ENCODE data around the gene SPPL3.

Gene SPPL3

DNA sequence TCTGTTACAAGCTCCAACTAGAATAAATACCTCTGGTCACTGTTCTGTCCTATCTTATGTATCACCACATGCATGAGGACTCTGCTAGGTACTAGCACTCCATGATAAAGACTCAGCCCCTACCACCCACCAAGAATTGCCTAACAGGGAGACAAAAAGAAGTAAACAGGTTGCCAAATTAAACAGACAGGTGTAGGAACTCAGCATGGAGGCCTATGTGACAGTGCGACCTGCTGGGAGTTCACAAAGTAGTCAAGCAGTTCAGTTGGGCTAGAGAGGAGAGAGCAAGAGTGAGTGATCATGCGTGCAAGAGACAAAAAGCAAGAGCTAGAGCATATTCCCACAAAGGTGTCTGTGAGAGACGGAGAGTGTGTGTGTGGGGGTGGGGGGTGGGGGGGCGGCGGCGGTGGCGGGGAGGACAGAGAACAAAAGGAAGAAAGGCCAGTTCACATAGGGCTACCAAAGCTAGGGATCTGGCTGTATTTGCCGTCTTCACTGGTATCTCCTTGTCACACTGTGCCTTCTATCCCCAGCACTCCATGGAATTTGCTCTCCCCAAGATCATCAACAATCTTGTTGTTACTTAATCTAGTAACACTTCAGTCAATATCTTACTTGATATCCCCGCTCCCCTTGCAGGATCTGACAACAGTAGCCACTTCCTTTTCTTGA is 81.2 kb downstream of the SPPL3 start:
- peak overlapping the region; percentile 32 for H3K27ac ChIP-seq
- TF ChIP-seq CTCF (IDR thresholded peaks at IDR 0.05), result no peak
- H3K4me3 ChIP-seq (ENCODE audit: low read depth in 1 of 2, low read length in 1 of 2), result no peak overlapping the region
- peaks cover 25 to 33% of the 10 kb centered on the region in 2 experiments for H3K4me1 ChIP-seq (ENCODE audit: control insufficient read depth in 1 of 2, insufficient read depth in 1 of 2, low read depth in 1 of 2, low read length in 1 of 2)
- no peaks in the 10 kb centered on the region for H3K9me3 ChIP-seq
- H3K27me3 ChIP-seq, result no peaks in the 10 kb centered on the region
- H3K36me3 ChIP-seq, result no peaks in the 10 kb centered on the region

- Histone ChIP-seq H3K36me3 (no peaks in the 10 kb centered on the region), H3K4me1 (ENCODE audit: control insufficient read depth in 1 of 2, insufficient read depth in 1 of 2, low read depth in 1 of 2, low read length in 1 of 2) (peaks cover 25 to 33% of the 10 kb centered on the region in 2 experiments), H3K27ac (peak overlapping the region; percentile 25), H3K27me3 (no peaks in the 10 kb centered on the region), H3K4me3 (ENCODE audit: low read depth in 1 of 2, low read length in 1 of 2) (no peak overlapping the region), H3K9me3 (no peaks in the 10 kb centered on the region)
- TF ChIP-seq CTCF (IDR thresholded peaks at IDR 0.05), result no peak
These were observed 82.3 kb downstream of the SPPL3 start for GRCh38 chr12:120821878-120822277.

- H3K27me3 ChIP-seq, result no peaks in the 10 kb centered on the region
- peaks cover 25 to 38% of the 10 kb centered on the region in 2 experiments for H3K4me1 ChIP-seq (ENCODE audit: control insufficient read depth in 1 of 2, insufficient read depth in 1 of 2, low read depth in 1 of 2, low read length in 1 of 2)
- no peak for TF ChIP-seq CTCF (IDR thresholded peaks at IDR 0.05)
- peak overlapping the region; percentile 25 for H3K27ac ChIP-seq
- no peaks in the 10 kb centered on the region for H3K36me3 ChIP-seq
- no peak overlapping the region for H3K4me3 ChIP-seq (ENCODE audit: low read depth in 1 of 2, low read length in 1 of 2)
- no peaks in the 10 kb centered on the region for H3K9me3 ChIP-seq
These were observed 83.2 kb downstream of the SPPL3 start for GRCh38 chr12:120820884-120821510.

DNA sequence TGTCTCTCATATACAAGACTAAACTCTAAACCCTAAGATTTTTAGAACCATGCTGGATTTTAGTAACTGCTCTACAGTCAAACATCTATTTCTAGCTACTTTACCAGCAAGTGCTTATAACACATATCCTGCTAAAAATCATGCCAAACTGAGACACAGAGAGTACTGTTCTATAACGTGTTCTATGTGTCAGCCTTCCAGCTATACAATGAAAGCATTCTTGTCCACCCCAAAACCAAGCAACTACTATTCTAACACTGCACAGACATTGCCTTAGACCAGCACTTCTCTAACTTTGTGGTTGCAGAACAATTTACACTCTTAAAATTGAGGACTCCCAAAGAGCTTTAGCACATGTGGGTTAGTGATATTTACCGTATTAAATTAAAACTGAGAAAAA is 85.7 kb downstream of the SPPL3 start:
- H3K4me1 ChIP-seq (ENCODE audit: control insufficient read depth in 1 of 2, insufficient read depth in 1 of 2, low read depth in 1 of 2, low read length in 1 of 2), result peaks cover 37 to 59% of the 10 kb centered on the region in 2 experiments
- H3K27me3 ChIP-seq, result no peaks in the 10 kb centered on the region
- no peaks in the 10 kb centered on the region for H3K9me3 ChIP-seq
- H3K4me3 ChIP-seq (ENCODE audit: low read depth in 1 of 2, low read length in 1 of 2), result no peak overlapping the region
- H3K36me3 ChIP-seq, result no peaks in the 10 kb centered on the region
- no peak overlapping the region for H3K27ac ChIP-seq
- TF ChIP-seq CTCF (IDR thresholded peaks at IDR 0.05), result no peak

GRCh38 chr12:120817559-120818330 is 86.4 kb downstream of the SPPL3 start:
- Histone ChIP-seq H3K27ac (no peak overlapping the region), H3K27me3 (no peaks in the 10 kb centered on the region), H3K36me3 (no peaks in the 10 kb centered on the region), H3K9me3 (no peaks in the 10 kb centered on the region), H3K4me3 (ENCODE audit: low read depth in 1 of 2, low read length in 1 of 2) (no peak overlapping the region), H3K4me1 (ENCODE audit: control insufficient read depth in 1 of 2, insufficient read depth in 1 of 2, low read depth in 1 of 2, low read length in 1 of 2) (peaks cover 33 to 53% of the 10 kb centered on the region in 2 experiments)
- no peak for TF ChIP-seq CTCF (IDR thresholded peaks at IDR 0.05)

All from neutrophil (primary cell).